Mononuclear cell (primary cell): ENCODE data around the gene RFX8. TPM values are rescaled to one million over a fixed set of nuclear protein-coding genes. Genes with fewer than 3 reads are reported as not detected.
A peak's percentile ranks its signal among the peaks of the same experiment; 100 is the strongest.

Experiments
- H3K27me3 ChIP-seq: 2 replicates; pipeline ENCODE4 v1.6.0; 2011; ENCODE audit warnings: low read length, control low read depth; ENCODE audit not compliant: insufficient read depth
- H3K4me1 ChIP-seq: 2 replicates; pipeline ENCODE4 v1.5.1; 2011; ENCODE audit warnings: mild to moderate bottlenecking, low read length, control low read depth; ENCODE audit not compliant: insufficient read depth
- H3K4me3 ChIP-seq: 2 replicates; pipeline ENCODE4 v1.5.1; 2011; ENCODE audit warnings: mild to moderate bottlenecking, low read length, moderate library complexity
- H3K9me3 ChIP-seq: 2 replicates; pipeline ENCODE4 v1.5.1; 2011; ENCODE audit warnings: low read depth, mild to moderate bottlenecking, control low read depth, low read length
- total RNA-seq: library from RNA; depleted of rRNA; stranded (reverse); fragments of >200 nt; gene quantifications from one replicate; pipeline ENCODE4 v1.2.3, GENCODE V29; 2012

RFX8 gene
- total RNA-seq, 1 donor: 0.21 TPM

GRCh38 chr2:101400048-101400447, 74.9 kb downstream of the RFX8 start:
- H3K4me3 ChIP-seq: no peak overlapping the region
- no peaks in the 10 kb centered on the region for H3K27me3 ChIP-seq
- peaks cover 38% of the 10 kb centered on the region for H3K4me1 ChIP-seq
- no peaks in the 10 kb centered on the region for H3K9me3 ChIP-seq

GRCh38 chr2:101399021-101399799, 75.7 kb downstream of the RFX8 start:
- H3K9me3 ChIP-seq: no peaks in the 10 kb centered on the region
- no peak overlapping the region for H3K4me3 ChIP-seq
- H3K4me1 ChIP-seq: peaks cover 31% of the 10 kb centered on the region

GRCh38 chr2:101398116-101398821, 76.6 kb downstream of the RFX8 start:
- no peaks in the 10 kb centered on the region for H3K9me3 ChIP-seq
- peaks cover 28% of the 10 kb centered on the region for H3K4me1 ChIP-seq
- no peak overlapping the region for H3K4me3 ChIP-seq
- H3K27me3 ChIP-seq: no peaks in the 10 kb centered on the region

More at GRCh38 chr2:101399021-101399799, 75.7 kb downstream of the RFX8 start:
- no peaks in the 10 kb centered on the region for H3K27me3 ChIP-seq

GRCh38 chr2:101396316-101396717, 78.6 kb downstream of the RFX8 start:
- H3K4me3 ChIP-seq: no peak overlapping the region
- H3K4me1 ChIP-seq: peaks cover 21% of the 10 kb centered on the region
- no peaks in the 10 kb centered on the region for H3K27me3 ChIP-seq
- no peaks in the 10 kb centered on the region for H3K9me3 ChIP-seq

GRCh38 chr2:101395545-101396315, 79.2 kb downstream of the RFX8 start:
- no peaks in the 10 kb centered on the region for H3K9me3 ChIP-seq
- H3K27me3 ChIP-seq: no peaks in the 10 kb centered on the region
- H3K4me3 ChIP-seq: no peak overlapping the region
- peaks cover 15% of the 10 kb centered on the region for H3K4me1 ChIP-seq

GRCh38 chr2:101388232-101388631, 86.7 kb downstream of the RFX8 start:
- Histone ChIP-seq H3K27me3 (peaks cover 60% of the 10 kb centered on the region), H3K9me3 (no peaks in the 10 kb centered on the region), H3K4me1 (peaks cover 18% of the 10 kb centered on the region), H3K4me3 (no peak overlapping the region)

GRCh38 chr2:101387151-101387834, 87.6 kb downstream of the RFX8 start, which contains the start of gene CREG2:
Gene CREG2, minus strand, starts transcription at chr2:101387503. Its CDS starts 46 bp downstream, at chr2:101387457.
- Histone ChIP-seq H3K27me3 (peaks cover 60% of the 10 kb centered on the region), H3K4me3 (peak within 1 kb of the TSS; percentile 35), H3K4me1 (peaks cover 18% of the 10 kb centered on the region), H3K9me3 (no peaks in the 10 kb centered on the region)

GRCh38 chr2:101386599-101387150, 88.2 kb downstream of the RFX8 start:
- H3K9me3 ChIP-seq: no peaks in the 10 kb centered on the region
- H3K4me3 ChIP-seq: peak overlapping the region; percentile 35
- peaks cover 18% of the 10 kb centered on the region for H3K4me1 ChIP-seq
- H3K27me3 ChIP-seq: peaks cover 60% of the 10 kb centered on the region

GRCh38 chr2:101383016-101383541, 91.8 kb downstream of the RFX8 start:
- Histone ChIP-seq H3K27me3 (peaks cover 41% of the 10 kb centered on the region), H3K9me3 (no peaks in the 10 kb centered on the region), H3K4me1 (peaks cover 18% of the 10 kb centered on the region), H3K4me3 (no peak overlapping the region)

- H3K4me1 ChIP-seq: peaks cover 15% of the 10 kb centered on the region
- peaks cover 34% of the 10 kb centered on the region for H3K27me3 ChIP-seq
- no peak overlapping the region for H3K4me3 ChIP-seq
- no peaks in the 10 kb centered on the region for H3K9me3 ChIP-seq
Observed at GRCh38 chr2:101382442-101382841, 92.5 kb downstream of the RFX8 start.

- no peaks in the 10 kb centered on the region for H3K9me3 ChIP-seq
- peaks cover 19% of the 10 kb centered on the region for H3K27me3 ChIP-seq
- H3K4me1 ChIP-seq: no peaks in the 10 kb centered on the region
- no peak overlapping the region for H3K4me3 ChIP-seq
Observed at GRCh38 chr2:101380376-101380775, 94.5 kb downstream of the RFX8 start.

- H3K27me3 ChIP-seq: peaks cover 8% of the 10 kb centered on the region
- no peaks in the 10 kb centered on the region for H3K9me3 ChIP-seq
- no peak overlapping the region for H3K4me3 ChIP-seq
- no peaks in the 10 kb centered on the region for H3K4me1 ChIP-seq
Observed at GRCh38 chr2:101379091-101379490, 95.8 kb downstream of the RFX8 start.

- Histone ChIP-seq H3K27me3 (no peaks in the 10 kb centered on the region), H3K4me1 (no peaks in the 10 kb centered on the region)
Observed at GRCh38 chr2:101375653-101376052, 99.3 kb downstream of the RFX8 start.

More at GRCh38 chr2:101375653-101376052, 99.3 kb downstream of the RFX8 start:
- Histone ChIP-seq H3K4me3 (no peak overlapping the region), H3K9me3 (peaks cover 5% of the 10 kb centered on the region)
